Parathyroid adenoma (tissue), 2 donors: ENCODE measurements around the gene ENKUR.
"Not testable (repeated sequence)": the region's sequence is repeated elsewhere in the genome, so short reads cannot be mapped to it uniquely, and the experiment has no call there.

ENCODE experiments used
- H2AFZ ChIP-seq: fragments of 300-600 bp; sonication (generic); one replicate; pipeline ENCODE4 v1.7.0; 2017; ENCODE audit warnings: antibody characterized with exemption, mild to moderate bottlenecking
- H3K27ac ChIP-seq: fragments of 300-600 bp; sonication (generic); one replicate; pipeline ENCODE4 v1.7.0; 2017
- H3K27me3 ChIP-seq: fragments of 300-600 bp; sonication (generic); one replicate; pipeline ENCODE4 v1.7.0; 2017; ENCODE audit warnings: low read length; ENCODE audit not compliant: control insufficient read depth, insufficient read depth
- H3K36me3 ChIP-seq: fragments of 300-600 bp; sonication (generic); one replicate; pipeline ENCODE4 v1.7.0; 2017; ENCODE audit warnings: low read length; ENCODE audit not compliant: control insufficient read depth, insufficient read depth
- H3K4me1 ChIP-seq: fragments of 300-600 bp; sonication (generic); one replicate; pipeline ENCODE4 v1.7.0; 2017; ENCODE audit warnings: control low read depth
- H3K4me2 ChIP-seq: fragments of 300-600 bp; sonication (generic); one replicate; pipeline ENCODE4 v1.7.0; 2017; ENCODE audit warnings: low read length
- H3K4me3 ChIP-seq: fragments of 300-600 bp; sonication (generic); one replicate; pipeline ENCODE4 v1.7.0; 2017; ENCODE audit warnings: low read depth, low read length
- H3K79me2 ChIP-seq: fragments of 300-600 bp; sonication (generic); one replicate; pipeline ENCODE4 v1.7.0; 2017; ENCODE audit warnings: control low read depth
- H3K9ac ChIP-seq: fragments of 300-600 bp; sonication (generic); one replicate; pipeline ENCODE4 v1.7.0; 2017; ENCODE audit warnings: mild to moderate bottlenecking
- H3K9me3 ChIP-seq: fragments of 300-600 bp; sonication (generic); one replicate; pipeline ENCODE4 v1.7.0; 2017; ENCODE audit warnings: low read length; ENCODE audit not compliant: control insufficient read depth
- TF ChIP-seq, protein P1 (sequence below): fragments of 300-600 bp; sonication (generic); IDR thresholded peaks from one replicate; pipeline ENCODE4 v1.7.0; 2017; ENCODE audit warnings: antibody characterized with exemption, mild to moderate bottlenecking
- donor health status: primary hyperparathyroidism.

Gene ENKUR

DNA sequence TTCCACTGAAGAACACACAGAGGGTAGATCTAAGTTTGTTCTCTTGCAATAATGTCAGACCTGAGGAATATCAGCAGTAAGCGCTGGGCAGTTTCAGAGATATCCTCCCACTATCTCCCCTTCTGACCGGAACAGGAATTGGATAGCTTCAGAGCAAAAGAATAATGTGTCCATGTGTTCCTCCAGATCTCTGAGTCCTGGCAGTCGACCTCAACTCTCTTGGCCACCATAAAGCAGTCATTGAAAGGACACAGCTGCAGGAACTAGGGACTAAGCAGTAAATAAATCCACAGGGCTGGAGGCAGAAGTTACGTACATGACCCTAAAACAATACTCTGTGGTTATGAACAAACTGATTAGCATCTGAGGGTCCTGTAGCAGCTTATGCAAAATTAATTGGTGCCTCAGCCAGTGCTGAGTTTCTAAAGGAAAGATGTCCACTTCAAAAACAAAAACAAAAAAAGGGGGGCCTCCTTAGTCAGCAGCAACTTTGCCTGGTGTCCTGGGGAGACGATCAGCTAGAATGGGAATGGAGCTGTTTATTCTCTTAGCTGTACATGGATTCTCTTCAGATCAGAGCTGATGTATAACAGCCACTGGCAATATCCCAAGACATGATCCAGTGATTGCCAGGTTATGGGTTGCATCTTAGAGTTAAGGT is 57.1 kb downstream of the ENKUR start:
- Histone ChIP-seq H3K4me2 (no peak overlapping the region), H3K4me3 (no peak overlapping the region), H3K9ac (no peak overlapping the region)

DNA sequence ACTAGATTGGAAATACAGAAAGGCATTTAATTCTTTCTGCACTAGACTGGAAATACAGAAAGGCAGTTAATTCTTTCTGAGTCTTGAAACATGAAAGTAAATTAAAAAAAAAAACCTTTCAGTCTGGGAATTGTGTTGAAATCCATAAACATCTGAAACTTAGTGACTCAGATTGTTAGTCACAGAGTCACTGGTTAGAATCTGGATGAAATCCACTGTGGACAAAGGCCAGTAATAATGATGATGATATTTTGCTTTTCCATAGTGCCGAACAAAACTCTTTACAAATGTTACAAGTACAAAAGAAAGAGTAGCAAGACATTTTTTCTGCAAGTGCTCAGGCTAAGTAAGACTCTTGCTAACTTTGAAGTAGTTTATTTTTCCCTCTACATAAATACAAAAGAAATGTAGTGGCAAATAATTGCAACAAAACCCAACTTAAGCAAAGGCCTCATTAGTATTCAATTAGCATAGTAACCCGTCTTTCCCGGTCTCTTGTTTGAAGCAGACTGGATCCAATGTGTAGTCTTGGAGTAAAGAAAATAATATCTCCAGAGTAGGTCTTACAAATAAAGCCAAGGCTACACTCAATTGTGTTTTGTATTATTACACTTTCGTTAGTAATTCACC is 57.8 kb downstream of the ENKUR start:
- peak overlapping the region; percentile 28 for H2AFZ ChIP-seq
- TF ChIP-seq, protein P1, sequence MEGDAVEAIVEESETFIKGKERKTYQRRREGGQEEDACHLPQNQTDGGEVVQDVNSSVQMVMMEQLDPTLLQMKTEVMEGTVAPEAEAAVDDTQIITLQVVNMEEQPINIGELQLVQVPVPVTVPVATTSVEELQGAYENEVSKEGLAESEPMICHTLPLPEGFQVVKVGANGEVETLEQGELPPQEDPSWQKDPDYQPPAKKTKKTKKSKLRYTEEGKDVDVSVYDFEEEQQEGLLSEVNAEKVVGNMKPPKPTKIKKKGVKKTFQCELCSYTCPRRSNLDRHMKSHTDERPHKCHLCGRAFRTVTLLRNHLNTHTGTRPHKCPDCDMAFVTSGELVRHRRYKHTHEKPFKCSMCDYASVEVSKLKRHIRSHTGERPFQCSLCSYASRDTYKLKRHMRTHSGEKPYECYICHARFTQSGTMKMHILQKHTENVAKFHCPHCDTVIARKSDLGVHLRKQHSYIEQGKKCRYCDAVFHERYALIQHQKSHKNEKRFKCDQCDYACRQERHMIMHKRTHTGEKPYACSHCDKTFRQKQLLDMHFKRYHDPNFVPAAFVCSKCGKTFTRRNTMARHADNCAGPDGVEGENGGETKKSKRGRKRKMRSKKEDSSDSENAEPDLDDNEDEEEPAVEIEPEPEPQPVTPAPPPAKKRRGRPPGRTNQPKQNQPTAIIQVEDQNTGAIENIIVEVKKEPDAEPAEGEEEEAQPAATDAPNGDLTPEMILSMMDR = no peak
- H3K79me2 ChIP-seq = no peaks in the 10 kb centered on the region
- H3K27me3 ChIP-seq = no peaks in the 10 kb centered on the region
- no peaks in the 10 kb centered on the region for H3K36me3 ChIP-seq
- H3K4me1 ChIP-seq = peaks cover 10% of the 10 kb centered on the region
- no peaks in the 10 kb centered on the region for H3K9me3 ChIP-seq
- no peak overlapping the region for H3K4me2 ChIP-seq
- H3K9ac ChIP-seq = no peak overlapping the region
- H3K27ac ChIP-seq = peak overlapping the region; percentile 5
- H3K4me3 ChIP-seq = no peak overlapping the region

More for the DNA sequence above, 57.1 kb downstream of the ENKUR start:
- H3K27me3 ChIP-seq = no peaks in the 10 kb centered on the region
- peak overlapping the region; percentile 28 for H2AFZ ChIP-seq
- no peaks in the 10 kb centered on the region for H3K36me3 ChIP-seq
- H3K79me2 ChIP-seq = no peaks in the 10 kb centered on the region
- H3K27ac ChIP-seq = peak overlapping the region; percentile 5
- peaks cover 4% of the 10 kb centered on the region for H3K4me1 ChIP-seq
- TF ChIP-seq, protein P1 = no peak
- no peaks in the 10 kb centered on the region for H3K9me3 ChIP-seq

DNA sequence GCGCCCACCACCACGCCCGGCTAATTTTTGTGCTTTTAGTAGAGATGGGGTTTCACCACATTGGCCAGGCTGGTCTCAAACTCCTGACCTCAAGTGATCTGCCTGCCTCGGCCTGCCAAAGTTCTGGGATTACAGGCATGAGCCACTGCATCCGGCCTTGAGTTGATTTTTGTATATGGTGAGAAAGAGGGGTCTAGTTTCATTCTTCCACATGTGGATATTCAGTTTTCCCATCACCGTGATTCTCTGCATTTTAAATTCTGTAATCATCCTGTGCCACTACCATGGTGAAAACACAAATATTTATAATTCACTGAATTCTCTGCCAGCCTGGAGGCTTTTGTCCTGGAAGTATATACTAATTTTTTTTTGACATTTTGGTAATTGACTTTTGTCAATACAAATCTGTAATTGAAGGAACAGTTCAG is 58.3 kb downstream of the ENKUR start:
- H3K79me2 ChIP-seq, H2AFZ ChIP-seq, H3K27me3 ChIP-seq, H3K27ac ChIP-seq, H3K36me3 ChIP-seq, H3K4me2 ChIP-seq, H3K4me3 ChIP-seq, H3K9me3 ChIP-seq, H3K9ac ChIP-seq: not testable (repeated sequence)
- H3K4me1 ChIP-seq = peaks cover 11% of the 10 kb centered on the region

DNA sequence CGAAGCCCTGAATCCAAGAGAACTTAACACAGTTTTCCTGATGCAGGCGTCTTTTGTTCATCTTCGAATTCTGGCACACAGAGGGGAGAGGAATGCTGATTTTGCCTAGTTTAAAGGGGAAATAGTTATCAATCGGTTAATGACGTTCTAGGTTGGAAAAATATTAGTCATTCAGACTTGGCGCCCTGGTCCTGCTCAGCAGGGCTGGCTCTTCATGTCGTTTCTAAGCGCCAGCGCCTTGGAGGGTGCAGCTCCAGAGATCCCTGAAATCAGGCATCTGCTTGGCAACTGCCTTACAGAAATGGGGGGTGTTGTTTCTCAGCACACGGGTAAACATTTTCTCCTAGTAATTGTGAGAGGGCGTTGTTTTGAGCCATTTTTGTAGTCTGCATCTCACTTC is 62.3 kb downstream of the ENKUR start:
- Histone ChIP-seq H3K9ac (no peak overlapping the region), H3K4me3 (no peak overlapping the region), H3K27ac (peak overlapping the region; percentile 87), H2AFZ (peak overlapping the region; percentile 95), H3K79me2 (no peaks in the 10 kb centered on the region), H3K36me3 (no peaks in the 10 kb centered on the region), H3K27me3 (no peaks in the 10 kb centered on the region), H3K4me2 (no peak overlapping the region), H3K4me1 (peaks cover 7% of the 10 kb centered on the region), H3K9me3 (no peaks in the 10 kb centered on the region)
- TF ChIP-seq, protein P1 = no peak

DNA sequence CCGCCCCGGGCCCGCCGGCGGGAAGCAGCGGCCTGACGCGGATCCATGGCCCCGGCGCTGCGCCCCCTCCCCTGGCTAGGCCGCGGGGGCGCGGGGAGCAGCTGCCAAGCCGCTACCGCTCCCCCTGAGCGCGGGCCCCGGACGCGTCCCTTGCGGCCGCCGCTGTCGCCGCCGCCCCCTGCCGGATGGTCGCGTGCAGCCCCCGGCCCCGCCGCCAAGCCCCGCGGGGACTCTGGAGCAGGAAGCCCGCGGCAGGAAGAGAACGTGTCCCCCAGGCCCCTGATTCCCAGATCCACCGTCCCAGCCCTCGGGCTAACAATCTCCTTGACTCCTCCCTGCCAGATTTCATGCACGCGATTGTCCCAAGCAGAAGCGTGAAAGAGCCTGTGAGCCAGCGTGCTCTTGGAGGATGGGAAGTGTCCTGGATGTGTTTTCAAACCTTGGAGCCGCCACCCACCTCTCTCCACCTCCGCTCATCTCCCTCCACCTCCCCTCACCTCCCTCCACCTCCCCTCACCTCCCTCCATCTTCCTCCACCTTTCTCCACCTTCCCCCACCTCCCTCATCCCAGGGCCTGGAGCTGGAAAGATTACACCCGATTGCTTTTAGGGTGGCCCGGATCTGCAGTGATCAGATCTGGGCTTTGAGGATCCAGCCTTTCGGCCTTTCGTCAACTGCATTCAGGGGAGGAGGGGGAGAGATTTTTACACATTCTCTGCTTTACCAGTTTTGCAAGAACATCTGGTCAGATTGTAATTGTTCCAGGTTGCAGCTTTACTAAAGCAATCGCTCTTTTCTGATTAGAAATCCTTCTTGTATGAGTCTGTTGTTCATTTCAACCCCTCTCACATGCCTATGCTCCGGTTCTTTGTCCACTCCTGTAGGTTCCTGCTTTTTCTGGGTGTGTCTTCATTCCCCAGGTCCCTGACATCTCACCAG is 63.0 kb downstream of the ENKUR start:
- Histone ChIP-seq H3K27me3 (no peaks in the 10 kb centered on the region), H3K27ac (peak overlapping the region; percentile 87), H3K4me2 (peak overlapping the region; percentile 86), H3K4me3 (peak overlapping the region; percentile 64), H2AFZ (peak overlapping the region; percentile 95), H3K4me1 (peaks cover 7% of the 10 kb centered on the region), H3K9ac (no peak overlapping the region), H3K9me3 (no peaks in the 10 kb centered on the region), H3K79me2 (no peaks in the 10 kb centered on the region), H3K36me3 (no peaks in the 10 kb centered on the region)
- TF ChIP-seq, protein P1 = no peak
